PC-9 (cell line): Measurements from ENCODE around the gene AFG3L2. TPM values are rescaled to one million over a fixed set of nuclear protein-coding genes. Genes with fewer than 3 reads are reported as not detected.

Source experiments
- BruUV-seq: library from RNA; stranded (reverse); fragments of 400-500 nt; replicated peaks from 2 replicates; lab custom pipeline; 2021; lab: Mats Ljungman, UMichigan
- CTCF ChIA-PET: fragments of 300-600 bp; sonication (Branson Sonifier 250); formaldehyde crosslinking; loops from one replicate; lab custom pipeline; 2022; ENCODE audit warnings: antibody characterized with exemption; lab: Charles Lee
- POLR2A ChIA-PET: fragments of 300-600 bp; sonication (Branson Sonifier 250); formaldehyde crosslinking; loops from one replicate; lab custom pipeline; 2022; ENCODE audit warnings: antibody characterized with exemption; ENCODE audit not compliant: unreplicated experiment; lab: Charles Lee
- DNase-seq, 2 experiments: peaks; one replicate each; pipeline versions ENCODE4 v3.0.0 to v3.0.0-alpha.2; 2015 to 2022; ENCODE audit warnings: mixed read lengths in 1 of 2
- H2AFZ ChIP-seq: fragments of 200-600 bp; sonication (generic); 2 replicates; pipeline ENCODE4 v1.8.1; 2017; ENCODE audit warnings: antibody characterized with exemption
- H3F3A ChIP-seq: fragments of 200-600 bp; sonication (generic); 2 replicates; pipeline ENCODE4 v1.8.1; 2017; ENCODE audit warnings: antibody characterized with exemption, mild to moderate bottlenecking, low read depth; ENCODE audit not compliant: insufficient read depth
- H3K27ac ChIP-seq: fragments of 200-600 bp; sonication (generic); 2 replicates; pipeline ENCODE4 v1.6.1; 2016; ENCODE audit warnings: mixed run types
- H3K27me3 ChIP-seq: fragments of 200-600 bp; sonication (generic); 2 replicates; pipeline ENCODE4 v1.6.1; 2016; ENCODE audit warnings: low read depth, mixed run types; ENCODE audit not compliant: insufficient read depth
- H3K36me3 ChIP-seq: fragments of 200-600 bp; sonication (generic); 2 replicates; pipeline ENCODE4 v1.6.1; 2016; ENCODE audit warnings: low read depth, mixed run types
- H3K4me1 ChIP-seq: fragments of 200-600 bp; sonication (generic); replicated peaks from 2 replicates; pipeline ENCODE4 v1.6.1; 2016; ENCODE audit warnings: mixed run types; ENCODE audit not compliant: insufficient read depth
- H3K4me2 ChIP-seq: fragments of 200-600 bp; sonication (generic); 2 replicates; pipeline ENCODE4 v1.6.1; 2017; ENCODE audit warnings: mixed run types
- H3K4me3 ChIP-seq: fragments of 200-600 bp; sonication (generic); 2 replicates; pipeline ENCODE4 v1.6.1; 2016; ENCODE audit warnings: mixed run types
- H3K79me2 ChIP-seq: fragments of 200-600 bp; sonication (generic); 2 replicates; pipeline ENCODE4 v1.6.1; 2017; ENCODE audit warnings: low read depth, mixed run types
- H3K9me2 ChIP-seq: fragments of 200-600 bp; sonication (generic); 2 replicates; pipeline ENCODE4 v1.8.1; 2017; ENCODE audit warnings: mild to moderate bottlenecking; ENCODE audit not compliant: insufficient read depth
- H3K9me3 ChIP-seq: fragments of 200-600 bp; sonication (generic); 2 replicates; pipeline ENCODE4 v1.8.1; 2016; ENCODE audit warnings: low read depth; ENCODE audit not compliant: insufficient read depth
- H4K20me1 ChIP-seq: fragments of 200-600 bp; sonication (generic); 2 replicates; pipeline ENCODE4 v1.8.1; 2017; ENCODE audit not compliant: insufficient read depth
- EZH2 ChIP-seq: fragments of 200-600 bp; sonication (generic); IDR thresholded peaks from 2 replicates; pipeline ENCODE4 v1.8.0; 2017; ENCODE audit warnings: antibody characterized with exemption, low read depth
- intact Hi-C: fragments of 100-400 bp; cut with micrococcal nuclease; formaldehyde crosslinking; loops from one replicate; pipeline ENCODE4 v1.10.0; 2022; ENCODE audit not compliant: unreplicated experiment
- total RNA-seq: library from RNA; stranded (reverse); gene quantifications from 2 replicates; pipeline ENCODE4 v1.2.3, GENCODE V29; 2021
- TF ChIP-seq, protein P1 (sequence below): fragments of 200-600 bp; sonication (generic); conservative IDR thresholded peaks from 2 replicates; pipeline ENCODE4 v1.6.1; 2017; ENCODE audit warnings: mixed run types, antibody characterized with exemption, mild to moderate bottlenecking, moderate library complexity

The AFG3L2 gene
- total RNA-seq, 1 experiment from 2014 or later = 69.4 TPM

DNA sequence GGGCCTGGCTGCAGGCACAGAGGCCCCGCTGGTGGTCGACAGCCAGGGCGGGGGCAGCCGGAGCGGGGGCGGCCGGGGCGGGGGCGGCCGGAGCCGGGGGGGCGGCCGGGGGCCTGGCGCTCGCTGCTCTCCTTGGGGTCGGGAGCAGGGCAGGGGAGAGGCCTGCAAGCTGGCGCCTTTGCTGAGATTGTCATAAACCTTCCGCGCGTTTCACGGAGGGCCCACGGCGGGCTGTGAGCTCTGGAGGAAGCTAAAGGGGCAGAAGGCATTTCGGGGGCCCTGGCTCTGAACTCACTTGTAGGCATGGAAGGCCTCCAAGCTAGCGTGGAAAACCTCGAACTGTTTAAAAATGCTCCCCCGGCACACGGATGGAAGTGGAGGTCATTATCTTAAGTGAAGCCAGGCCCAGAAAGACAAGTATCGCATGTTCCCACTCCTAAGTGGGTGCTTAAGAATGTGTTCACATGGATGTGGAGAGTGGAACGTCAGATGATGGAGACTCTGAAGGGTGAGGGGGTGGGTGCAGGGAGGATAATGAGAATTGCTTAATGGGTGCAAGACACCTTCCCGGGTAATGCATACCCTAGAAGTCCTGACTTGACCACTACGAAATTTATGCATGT lies 31.3 kb upstream of the AFG3L2 start:
- H3K4me3 ChIP-seq = peak overlapping the region; percentile 90
- no TSS peak for BruUV-seq
- no peaks in the 10 kb centered on the region for H3K9me2 ChIP-seq
- H3K4me1 ChIP-seq = peaks cover 34% of the 10 kb centered on the region
- ChIA-PET CTCF (no interaction called here), POLR2A (interaction anchor here (0.5 to 1.2 kb wide), 5 partner anchors 86 to 583 kb away, joined by 3 to 5 read pairs (median 3); partner anchors contain the start of genes CEP192 and IMPA2)
- intact Hi-C loops = no loop called here
- H3K27ac ChIP-seq = no peak overlapping the region
- peak overlapping the region; percentile 97 for H3K4me2 ChIP-seq
- H2AFZ ChIP-seq = peak overlapping the region; percentile 81; the same call in 1 of the 2 replicates
- peaks cover 20% of the 10 kb centered on the region for H3K79me2 ChIP-seq
- H4K20me1 ChIP-seq = no peaks in the 10 kb centered on the region
- no peak for DNase-seq
- no peaks in the 10 kb centered on the region for H3K9me3 ChIP-seq
- H3K36me3 ChIP-seq = no peaks in the 10 kb centered on the region
- H3K27me3 ChIP-seq = no peaks in the 10 kb centered on the region
- TF ChIP-seq EZH2 = no peak
- TF ChIP-seq, protein P1, sequence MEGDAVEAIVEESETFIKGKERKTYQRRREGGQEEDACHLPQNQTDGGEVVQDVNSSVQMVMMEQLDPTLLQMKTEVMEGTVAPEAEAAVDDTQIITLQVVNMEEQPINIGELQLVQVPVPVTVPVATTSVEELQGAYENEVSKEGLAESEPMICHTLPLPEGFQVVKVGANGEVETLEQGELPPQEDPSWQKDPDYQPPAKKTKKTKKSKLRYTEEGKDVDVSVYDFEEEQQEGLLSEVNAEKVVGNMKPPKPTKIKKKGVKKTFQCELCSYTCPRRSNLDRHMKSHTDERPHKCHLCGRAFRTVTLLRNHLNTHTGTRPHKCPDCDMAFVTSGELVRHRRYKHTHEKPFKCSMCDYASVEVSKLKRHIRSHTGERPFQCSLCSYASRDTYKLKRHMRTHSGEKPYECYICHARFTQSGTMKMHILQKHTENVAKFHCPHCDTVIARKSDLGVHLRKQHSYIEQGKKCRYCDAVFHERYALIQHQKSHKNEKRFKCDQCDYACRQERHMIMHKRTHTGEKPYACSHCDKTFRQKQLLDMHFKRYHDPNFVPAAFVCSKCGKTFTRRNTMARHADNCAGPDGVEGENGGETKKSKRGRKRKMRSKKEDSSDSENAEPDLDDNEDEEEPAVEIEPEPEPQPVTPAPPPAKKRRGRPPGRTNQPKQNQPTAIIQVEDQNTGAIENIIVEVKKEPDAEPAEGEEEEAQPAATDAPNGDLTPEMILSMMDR = no peak
- peaks cover 9% of the 10 kb centered on the region; the same call in 1 of the 2 replicates for H3F3A ChIP-seq

DNA sequence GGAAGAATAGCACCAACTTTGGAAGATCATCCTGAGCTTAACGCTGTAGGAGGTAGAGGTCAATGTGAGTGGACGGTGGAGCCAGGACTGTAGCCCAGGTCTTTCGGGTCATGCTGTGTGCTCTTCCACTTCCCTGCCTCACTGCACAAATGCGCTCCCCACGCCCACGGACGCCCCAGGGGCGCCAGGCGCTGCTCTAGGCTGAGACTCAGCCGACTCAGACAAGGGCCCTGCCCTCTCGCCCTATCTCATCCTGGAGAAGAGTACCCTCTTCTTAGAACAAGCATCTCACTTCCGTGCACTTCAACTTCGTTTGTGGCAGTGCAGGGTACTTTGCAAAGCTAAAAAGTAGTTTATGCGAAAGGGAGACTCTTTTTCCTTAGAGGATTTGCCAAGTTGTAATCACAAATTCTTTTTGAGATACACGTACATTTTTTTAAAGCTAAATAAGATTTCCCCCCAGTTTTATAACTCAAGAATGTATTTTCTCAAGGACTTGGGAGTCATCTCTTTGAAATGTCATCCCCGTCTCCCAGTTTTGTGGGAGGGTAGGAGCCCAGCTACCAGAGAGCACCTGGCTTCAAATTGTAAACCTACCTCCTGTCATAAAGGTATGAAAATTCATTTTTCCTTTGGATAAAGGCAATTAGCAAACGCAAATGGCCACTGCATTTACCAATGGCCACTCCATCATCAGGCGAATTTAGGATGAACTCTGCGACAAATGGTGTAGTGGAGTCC lies 29.5 kb upstream of the AFG3L2 start:
- intact Hi-C loops = loop anchor here (2.0 kb wide), 1 partner anchor 30 kb away; the partner anchor contains the start of gene AFG3L2
- TF ChIP-seq, protein P1 = no peak
- TF ChIP-seq EZH2 = no peak
- POLR2A ChIA-PET = no interaction called here

DNA sequence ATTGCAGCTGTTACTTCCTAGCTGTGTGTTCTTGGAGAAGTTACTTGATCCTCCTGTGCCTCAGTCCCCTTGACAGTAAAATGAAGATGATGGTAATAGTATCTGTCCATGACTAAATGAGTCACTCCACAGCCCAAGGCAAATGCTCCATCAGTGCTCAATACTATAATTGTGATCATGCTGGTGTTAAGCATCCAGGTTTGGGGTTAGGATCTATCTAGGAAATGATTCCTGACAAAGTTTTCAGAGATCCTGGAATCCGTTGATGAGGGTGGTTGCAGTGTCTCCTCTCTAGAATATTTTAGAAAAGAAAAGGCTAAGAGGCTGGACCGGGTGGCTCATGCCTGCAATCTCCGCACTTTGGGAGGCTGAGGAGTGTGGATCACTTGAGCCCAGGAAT lies 28.0 kb upstream of the AFG3L2 start:
- Histone ChIP-seq H3K9me3 (no peaks in the 10 kb centered on the region), H3F3A (peaks cover 29% of the 10 kb centered on the region), H2AFZ (no peak overlapping the region), H3K79me2 (peaks cover 17% of the 10 kb centered on the region), H3K27me3 (no peaks in the 10 kb centered on the region), H4K20me1 (no peaks in the 10 kb centered on the region), H3K4me3 (no peak overlapping the region), H3K27ac (no peak overlapping the region), H3K36me3 (no peaks in the 10 kb centered on the region), H3K4me2 (no peak overlapping the region), H3K4me1 (peaks cover 46% of the 10 kb centered on the region), H3K9me2 (no peaks in the 10 kb centered on the region)
- POLR2A ChIA-PET = no interaction called here
- BruUV-seq = no TSS peak
- no peak for DNase-seq
- CTCF ChIA-PET = no interaction called here
- TF ChIP-seq EZH2 = no peak
- TF ChIP-seq, protein P1 = no peak
- intact Hi-C loops = no loop called here

More for the DNA sequence above, 29.5 kb upstream of the AFG3L2 start:
- no peak overlapping the region for H2AFZ ChIP-seq
- no peaks in the 10 kb centered on the region for H3K36me3 ChIP-seq
- no peak overlapping the region for H3K4me3 ChIP-seq
- BruUV-seq = no TSS peak
- no peaks in the 10 kb centered on the region for H3K9me3 ChIP-seq
- H3F3A ChIP-seq = peaks cover 26% of the 10 kb centered on the region
- H3K79me2 ChIP-seq = peaks cover 20% of the 10 kb centered on the region
- peak overlapping the region; percentile 97; the same call in 1 of the 2 replicates for H3K4me2 ChIP-seq
- no peak overlapping the region for H3K27ac ChIP-seq
- no peaks in the 10 kb centered on the region for H4K20me1 ChIP-seq
- H3K27me3 ChIP-seq = no peaks in the 10 kb centered on the region
- H3K9me2 ChIP-seq = no peaks in the 10 kb centered on the region
- CTCF ChIA-PET = no interaction called here
- no peak for DNase-seq
- peaks cover 46% of the 10 kb centered on the region for H3K4me1 ChIP-seq
